LNCaP clone FGC (cell line): ENCODE measurements around the gene SENP3.
A peak's percentile ranks its signal among the peaks of the same experiment; 100 is the strongest.
"Not testable (repeated sequence)": the region's sequence is repeated elsewhere in the genome, so short reads cannot be mapped to it uniquely, and the experiment has no call there.

Source experiments
- DNase-seq: peaks from one replicate; pipeline ENCODE4 v3.0.0-alpha.2; 2011; ENCODE audit warnings: low read depth
- H3K4me3 ChIP-seq: 2 replicates; pipeline ENCODE4 v1.5.1; 2011; ENCODE audit warnings: mild to moderate bottlenecking, low read depth, low read length, control low read depth
- TF ChIP-seq, protein P1 (sequence below): IDR thresholded peaks from 2 replicates; pipeline ENCODE4 v1.5.1; 2012; ENCODE audit warnings: mild to moderate bottlenecking; ENCODE audit not compliant: control insufficient read depth, insufficient read depth; ENCODE audit errors: extremely low read depth

Gene SENP3

DNA sequence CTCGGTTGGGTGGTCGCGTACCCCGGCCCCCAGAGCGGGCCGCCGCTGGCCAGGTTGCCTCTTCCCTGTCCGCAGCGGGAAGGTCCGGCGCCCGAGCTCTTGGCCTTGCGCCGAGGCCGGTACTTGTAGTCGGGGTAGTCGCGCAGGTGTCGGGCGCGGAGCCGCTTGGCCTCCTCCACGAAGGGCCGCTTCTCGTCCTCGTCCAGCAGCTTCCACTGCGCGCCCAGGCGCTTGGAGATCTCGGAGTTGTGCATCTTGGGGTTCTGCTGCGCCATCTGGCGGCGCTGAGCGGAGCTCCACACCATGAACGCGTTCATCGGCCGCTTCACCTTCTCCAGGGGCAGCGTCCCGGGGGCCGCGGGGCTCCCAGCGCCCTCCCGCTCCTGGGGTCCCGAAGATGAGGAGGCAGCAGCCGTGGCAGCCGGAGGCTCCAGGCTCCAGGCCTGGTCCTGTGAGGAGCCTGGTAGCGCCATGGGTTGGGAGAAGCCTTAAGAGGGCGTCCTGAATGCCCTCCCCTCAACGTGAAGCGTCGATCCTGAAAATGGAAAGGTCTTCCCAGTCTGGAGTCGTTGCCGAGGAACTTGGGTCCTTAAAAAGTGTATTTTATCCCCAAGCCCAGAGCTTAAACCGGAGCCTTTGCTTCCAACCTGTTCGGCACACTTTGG lies 27.6 kb downstream of the SENP3 start:
- TF ChIP-seq, protein P1, sequence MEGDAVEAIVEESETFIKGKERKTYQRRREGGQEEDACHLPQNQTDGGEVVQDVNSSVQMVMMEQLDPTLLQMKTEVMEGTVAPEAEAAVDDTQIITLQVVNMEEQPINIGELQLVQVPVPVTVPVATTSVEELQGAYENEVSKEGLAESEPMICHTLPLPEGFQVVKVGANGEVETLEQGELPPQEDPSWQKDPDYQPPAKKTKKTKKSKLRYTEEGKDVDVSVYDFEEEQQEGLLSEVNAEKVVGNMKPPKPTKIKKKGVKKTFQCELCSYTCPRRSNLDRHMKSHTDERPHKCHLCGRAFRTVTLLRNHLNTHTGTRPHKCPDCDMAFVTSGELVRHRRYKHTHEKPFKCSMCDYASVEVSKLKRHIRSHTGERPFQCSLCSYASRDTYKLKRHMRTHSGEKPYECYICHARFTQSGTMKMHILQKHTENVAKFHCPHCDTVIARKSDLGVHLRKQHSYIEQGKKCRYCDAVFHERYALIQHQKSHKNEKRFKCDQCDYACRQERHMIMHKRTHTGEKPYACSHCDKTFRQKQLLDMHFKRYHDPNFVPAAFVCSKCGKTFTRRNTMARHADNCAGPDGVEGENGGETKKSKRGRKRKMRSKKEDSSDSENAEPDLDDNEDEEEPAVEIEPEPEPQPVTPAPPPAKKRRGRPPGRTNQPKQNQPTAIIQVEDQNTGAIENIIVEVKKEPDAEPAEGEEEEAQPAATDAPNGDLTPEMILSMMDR = peak; percentile 80
- no peak overlapping the region for H3K4me3 ChIP-seq
- DNase-seq = peak; percentile 27

DNA sequence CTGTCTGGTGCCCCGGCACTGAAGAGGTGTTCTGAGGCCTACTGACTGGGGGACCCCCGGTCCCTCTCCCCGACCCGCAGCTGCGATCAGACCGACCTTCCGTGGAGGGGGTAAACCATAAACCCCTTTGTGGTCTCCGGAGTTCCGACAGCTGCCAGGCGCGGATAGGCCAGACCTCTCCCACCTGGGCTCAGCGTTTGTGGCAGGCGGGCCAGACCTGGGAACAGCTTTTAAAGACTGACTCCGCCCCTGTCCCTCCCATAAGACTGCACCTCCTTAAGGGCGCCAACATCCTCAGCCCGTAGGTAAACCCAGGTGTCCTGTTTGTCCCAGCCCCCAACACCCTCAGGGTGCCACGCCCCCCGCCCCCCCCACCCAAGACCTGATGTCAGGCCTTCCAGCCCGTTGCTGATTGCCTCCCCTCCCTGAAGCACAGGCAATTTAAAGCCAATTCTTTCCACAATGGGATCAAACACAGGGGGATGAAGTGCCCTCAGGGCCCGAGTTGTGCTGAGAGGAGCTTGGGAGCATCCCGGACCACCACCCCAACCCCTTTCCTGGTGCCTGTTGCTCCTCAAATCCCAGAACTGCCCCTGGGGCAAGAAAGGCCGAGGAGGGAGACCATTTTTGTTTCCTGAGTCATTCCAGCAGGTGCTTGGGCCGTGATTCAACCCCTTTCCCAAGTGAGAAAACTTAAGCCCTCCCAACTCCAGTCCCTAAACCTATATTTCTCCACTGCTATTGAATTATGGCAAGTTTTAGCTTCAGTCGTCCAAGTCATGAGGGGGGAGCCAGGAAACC lies 28.4 kb downstream of the SENP3 start, which contains the start of gene SOX15:
TSS of gene SOX15 (minus strand) at position 204 of the 801 bp plus-strand sequence. CDS start 418 bp downstream, outside the sequence.
- no peak within 1 kb of the TSS for H3K4me3 ChIP-seq
- no peak for DNase-seq
- TF ChIP-seq, protein P1 = no peak

DNA sequence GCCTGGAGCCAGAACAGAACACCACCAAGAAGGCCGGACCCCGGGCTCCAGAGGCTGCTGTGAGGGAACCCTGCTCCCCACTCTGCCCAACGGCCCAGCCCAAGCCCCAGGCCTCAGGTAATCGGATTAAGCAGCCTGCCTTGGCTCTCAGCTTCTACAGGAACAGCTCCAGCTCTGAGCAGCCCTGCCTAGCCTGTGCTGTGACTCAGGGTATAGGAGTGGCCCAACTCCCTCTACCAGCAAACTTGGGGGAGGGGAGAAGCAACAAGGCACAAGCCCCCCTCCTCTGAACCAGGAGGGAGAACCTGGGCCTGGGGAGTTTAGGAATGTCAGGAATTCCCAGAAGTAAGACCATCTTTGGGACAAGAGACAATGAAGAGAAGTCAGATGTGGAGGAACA lies 29.0 kb downstream of the SENP3 start:
- H3K4me3 ChIP-seq = no peak overlapping the region
- TF ChIP-seq, protein P1 = no peak
- no peak for DNase-seq

GRCh38 chr17:7591596-7591995 lies 29.9 kb downstream of the SENP3 start:
- no peak overlapping the region for H3K4me3 ChIP-seq
- TF ChIP-seq, protein P1 = no peak
- no peak for DNase-seq

DNA sequence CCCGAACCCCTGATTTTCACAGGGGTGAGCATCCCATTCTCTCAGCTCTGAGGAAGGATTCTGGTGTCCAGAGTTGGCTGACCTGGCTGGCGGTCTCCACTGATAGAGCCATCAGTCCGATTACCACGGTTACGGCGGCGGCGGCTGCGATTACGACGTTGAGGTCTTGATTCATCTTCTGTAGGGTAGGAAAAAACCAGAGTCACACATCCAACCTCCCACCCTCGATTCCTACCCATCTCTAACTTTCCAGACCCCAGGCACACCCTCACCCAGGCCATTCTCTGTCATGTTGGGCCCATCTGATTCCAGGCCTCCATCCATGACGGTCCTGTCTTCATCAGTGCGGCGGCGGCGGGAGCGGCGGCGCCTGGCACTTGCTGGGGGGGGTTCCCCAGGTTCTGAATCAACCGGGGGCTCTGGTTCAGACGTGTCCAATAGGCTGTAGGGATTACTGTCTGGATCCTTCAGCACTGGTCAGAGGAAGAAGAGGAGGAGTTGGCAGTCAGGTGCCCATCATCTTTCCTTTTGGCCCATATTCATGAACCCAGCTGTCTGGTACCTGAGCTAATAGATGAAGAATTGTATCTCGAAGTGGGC lies 30.8 kb downstream of the SENP3 start:
- DNase-seq = no peak
- TF ChIP-seq, protein P1 = no peak
- H3K4me3 ChIP-seq = no peak overlapping the region

- TF ChIP-seq, protein P1 = no peak
- no peak overlapping the region for H3K4me3 ChIP-seq
- DNase-seq = no peak
Measured at GRCh38 chr17:7593296-7593695, 31.6 kb downstream of the SENP3 start.

DNA sequence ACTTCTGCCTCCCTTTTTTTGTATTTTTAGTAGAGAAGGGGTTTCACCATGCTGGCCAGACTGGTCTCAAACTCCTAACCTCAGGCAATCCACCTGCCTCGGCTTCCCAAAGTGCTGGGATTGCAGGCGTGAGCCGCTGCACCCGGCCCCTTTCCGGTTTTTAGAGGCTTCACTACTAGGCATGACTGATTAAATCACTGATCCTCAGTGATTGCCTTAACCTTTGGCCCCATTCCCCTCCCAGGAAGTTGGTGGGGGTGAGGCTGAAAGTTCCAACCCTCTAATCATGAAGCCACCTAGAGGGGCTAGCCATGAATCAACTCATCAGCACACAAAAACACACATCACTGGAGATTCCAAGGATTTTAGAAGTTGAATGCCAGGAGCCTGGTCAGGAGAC lies 35.8 kb downstream of the SENP3 start:
- DNase-seq, H3K4me3 ChIP-seq: not testable (repeated sequence)
